Panc1 (cell line): ENCODE measurements around the gene DDX24. TPM values are rescaled to one million over a fixed set of nuclear protein-coding genes. Genes with fewer than 3 reads are reported as not detected.

Experiments
- ATAC-seq: fragments of 200-7000 bp; cut with Tn5 transposase; 2 replicates; pipeline ENCODE4 v1.9.1; 2020; ENCODE audit warnings: mild to moderate bottlenecking, moderate library complexity
- BruUV-seq: library from RNA; stranded (reverse); fragments of 400-500 nt; replicated peaks from 2 replicates; lab custom pipeline; 2021; lab: Mats Ljungman, UMichigan
- CTCF ChIA-PET: fragments of 300-600 bp; sonication (Branson Sonifier 250); formaldehyde crosslinking; loops from one replicate; lab custom pipeline; 2022; ENCODE audit warnings: antibody characterized with exemption; lab: Charles Lee
- POLR2A ChIA-PET: fragments of 300-600 bp; sonication (Branson Sonifier 250); formaldehyde crosslinking; loops from one replicate; lab custom pipeline; 2022; ENCODE audit warnings: antibody characterized with exemption; lab: Charles Lee
- DNase-seq: peaks from one replicate; pipeline ENCODE4 v3.0.0-alpha.2; 2010; ENCODE audit warnings: low read depth, low spot score
- H3K27ac ChIP-seq: 2 replicates; pipeline ENCODE4 v1.5.1; 2011; ENCODE audit warnings: mild to moderate bottlenecking, low read length, inconsistent platforms
- H3K27me3 ChIP-seq: fragments of 200-500 bp; sonication (Bioruptor generic); 2 replicates; pipeline ENCODE4 v1.6.0; 2014; ENCODE audit warnings: low read length, inconsistent platforms; ENCODE audit not compliant: control insufficient read depth, insufficient read depth
- H3K36me3 ChIP-seq: fragments of 200-500 bp; sonication (Bioruptor generic); 2 replicates; pipeline ENCODE4 v1.5.1; 2014; ENCODE audit warnings: inconsistent platforms, mild to moderate bottlenecking, low read length, moderate library complexity; ENCODE audit not compliant: control insufficient read depth, insufficient read depth
- H3K4me1 ChIP-seq: 2 replicates; pipeline ENCODE4 v1.5.1; 2011; ENCODE audit warnings: inconsistent platforms, mild to moderate bottlenecking, low read length, moderate library complexity; ENCODE audit not compliant: control insufficient read depth, insufficient read depth
- H3K4me3 ChIP-seq, 2 experiments: 2 replicates each; pipeline ENCODE4 v1.5.1; 2011 to 2012; ENCODE audit warnings: low read depth in 2 of 2, low read length in 2 of 2, mild to moderate bottlenecking in 2 of 2, inconsistent platforms in 1 of 2, moderate library complexity in 1 of 2
- H3K9me3 ChIP-seq: fragments of 200-500 bp; sonication (Bioruptor generic); 2 replicates; pipeline ENCODE4 v1.5.1; 2014; ENCODE audit warnings: low read depth, mild to moderate bottlenecking, inconsistent platforms, low read length, moderate library complexity; ENCODE audit not compliant: control insufficient read depth, insufficient read depth
- POLR2AphosphoS5 ChIP-seq: IDR thresholded peaks from 2 replicates; pipeline ENCODE4 v1.6.1; 2012; ENCODE audit warnings: mild to moderate bottlenecking, low read depth, low read length, moderate library complexity
- SIN3A ChIP-seq: IDR thresholded peaks from 2 replicates; pipeline ENCODE4 v1.6.1; 2012; ENCODE audit warnings: low read depth, mild to moderate bottlenecking, low read length, moderate library complexity, borderline replicate concordance; ENCODE audit not compliant: insufficient read depth
- TCF7L2 ChIP-seq: IDR thresholded peaks from 2 replicates; pipeline ENCODE4 v1.6.1; 2011; ENCODE audit warnings: mild to moderate bottlenecking, low read depth, low read length, inconsistent platforms
- in situ Hi-C: cut with HindIII; loops from 2 replicates; pipeline ENCODE4 v1.10.0; 2016; ENCODE audit warnings: low sequenced_read_pairs, low pct_unique_long_range_greater_than_20kb
- intact Hi-C: fragments of 100-400 bp; cut with micrococcal nuclease; formaldehyde crosslinking; loops from one replicate; pipeline ENCODE4 v1.10.0; 2022; ENCODE audit not compliant: unreplicated experiment
- total RNA-seq: library from RNA; stranded (reverse); gene quantifications from one replicate; pipeline ENCODE4 v1.2.1, GENCODE V29; 2021; ENCODE audit not compliant: unreplicated experiment
- TF ChIP-seq, protein P1 (sequence below): fragments of 450-650 bp; IDR thresholded peaks from 2 replicates; pipeline ENCODE4 v1.5.1; 2017; ENCODE audit warnings: mild to moderate bottlenecking
- TF ChIP-seq, protein P2 (sequence below), 2 experiments: IDR thresholded peaks; 2 replicates each; pipeline ENCODE4 v1.6.1; 2011 to 2012; ENCODE audit warnings: low read depth in 2 of 2, control low read depth in 1 of 2, low read length in 1 of 2, mild to moderate bottlenecking in 1 of 2, moderate library complexity in 1 of 2; ENCODE audit not compliant: insufficient read depth in 1 of 2

Gene DDX24
- total RNA-seq, 1 experiment from 2014 or later: 103 TPM

DNA sequence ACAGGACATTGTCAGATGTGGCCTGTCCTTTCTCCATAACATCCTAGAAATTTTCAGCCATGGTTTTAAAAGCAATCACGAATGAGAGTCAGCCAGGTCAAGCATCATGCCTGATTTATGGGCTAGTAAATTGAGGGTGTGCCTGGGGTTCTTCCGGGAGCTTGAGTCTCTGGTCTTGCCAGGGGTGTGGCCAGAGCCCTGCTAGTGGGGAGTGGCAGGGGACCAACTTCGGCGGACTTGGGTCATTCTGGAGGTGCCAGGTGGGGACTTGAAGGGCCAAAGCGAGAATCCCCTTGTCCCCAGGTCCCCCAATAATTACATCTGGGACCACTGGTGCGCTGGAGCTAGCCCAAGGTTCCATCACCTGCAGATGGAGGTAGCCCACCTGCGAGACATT, 49.1 kb downstream of the DDX24 start:
- TF ChIP-seq SIN3A (no peak), TCF7L2 (no peak)
- TF ChIP-seq, protein P1, sequence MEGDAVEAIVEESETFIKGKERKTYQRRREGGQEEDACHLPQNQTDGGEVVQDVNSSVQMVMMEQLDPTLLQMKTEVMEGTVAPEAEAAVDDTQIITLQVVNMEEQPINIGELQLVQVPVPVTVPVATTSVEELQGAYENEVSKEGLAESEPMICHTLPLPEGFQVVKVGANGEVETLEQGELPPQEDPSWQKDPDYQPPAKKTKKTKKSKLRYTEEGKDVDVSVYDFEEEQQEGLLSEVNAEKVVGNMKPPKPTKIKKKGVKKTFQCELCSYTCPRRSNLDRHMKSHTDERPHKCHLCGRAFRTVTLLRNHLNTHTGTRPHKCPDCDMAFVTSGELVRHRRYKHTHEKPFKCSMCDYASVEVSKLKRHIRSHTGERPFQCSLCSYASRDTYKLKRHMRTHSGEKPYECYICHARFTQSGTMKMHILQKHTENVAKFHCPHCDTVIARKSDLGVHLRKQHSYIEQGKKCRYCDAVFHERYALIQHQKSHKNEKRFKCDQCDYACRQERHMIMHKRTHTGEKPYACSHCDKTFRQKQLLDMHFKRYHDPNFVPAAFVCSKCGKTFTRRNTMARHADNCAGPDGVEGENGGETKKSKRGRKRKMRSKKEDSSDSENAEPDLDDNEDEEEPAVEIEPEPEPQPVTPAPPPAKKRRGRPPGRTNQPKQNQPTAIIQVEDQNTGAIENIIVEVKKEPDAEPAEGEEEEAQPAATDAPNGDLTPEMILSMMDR: no peak
- peaks cover 20% of the 10 kb centered on the region for H3K4me1 ChIP-seq
- H3K27me3 ChIP-seq: no peaks in the 10 kb centered on the region
- intact Hi-C loops: no loop called here
- H3K9me3 ChIP-seq: no peaks in the 10 kb centered on the region; the same call in 1 of the 2 replicates
- no TSS peak for BruUV-seq
- H3K4me3 ChIP-seq: no peak overlapping the region
- CTCF ChIA-PET: no interaction called here
- in situ Hi-C loops: no loop called here
- POLR2A ChIA-PET: no interaction called here
- no peaks in the 10 kb centered on the region for H3K36me3 ChIP-seq
- ATAC-seq (no peak), DNase-seq (no peak)
- no peak overlapping the region for H3K27ac ChIP-seq

DNA sequence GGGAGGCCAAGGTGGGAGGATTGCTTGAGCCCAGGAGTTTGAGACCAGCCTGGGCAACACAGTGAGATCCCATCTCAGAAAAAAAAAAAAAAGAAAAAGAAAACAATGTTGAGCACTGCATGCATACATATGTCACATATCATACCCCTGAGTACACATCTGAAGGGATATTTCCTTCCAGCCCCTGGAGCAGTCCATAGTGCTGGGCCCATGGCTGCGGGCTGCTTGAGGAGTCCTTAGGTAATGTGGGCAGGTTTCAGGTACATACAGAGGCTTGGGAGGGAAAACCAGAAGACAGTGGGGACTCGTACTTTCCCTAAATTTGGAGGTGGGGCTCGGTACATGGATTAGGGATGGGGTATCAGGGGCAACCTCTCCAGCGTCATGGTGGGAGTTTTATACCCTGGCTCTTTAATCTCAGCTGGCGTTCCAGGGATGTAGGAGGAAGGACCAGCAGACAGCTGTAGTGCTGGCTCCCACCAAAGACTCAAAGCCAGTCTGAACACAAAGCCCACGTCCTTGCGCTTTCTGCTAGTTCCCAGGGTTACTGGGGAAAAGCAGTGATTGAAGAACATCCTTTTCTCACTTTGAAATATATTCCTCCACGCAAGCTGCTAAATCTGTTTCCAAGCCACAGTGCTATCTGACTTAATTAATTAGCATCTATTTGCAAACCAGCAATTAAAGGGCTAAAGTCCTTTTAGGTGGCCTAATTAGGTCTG, 49.7 kb downstream of the DDX24 start:
- no peaks in the 10 kb centered on the region for H3K36me3 ChIP-seq
- intact Hi-C loops: no loop called here
- BruUV-seq: no TSS peak

More for the DNA sequence above, 49.7 kb downstream of the DDX24 start:
- Histone ChIP-seq H3K27ac (no peak overlapping the region), H3K27me3 (no peaks in the 10 kb centered on the region), H3K4me3 (no peak overlapping the region), H3K4me1 (peaks cover 20% of the 10 kb centered on the region), H3K9me3 (no peaks in the 10 kb centered on the region; the same call in 1 of the 2 replicates)
- ChIA-PET POLR2A (no interaction called here), CTCF (no interaction called here)
- DNase-seq (no peak), ATAC-seq (no peak)
- in situ Hi-C loops: no loop called here
- TF ChIP-seq, protein P1: no peak
- TF ChIP-seq TCF7L2 (no peak), SIN3A (no peak), POLR2AphosphoS5 (no peak)
- TF ChIP-seq, protein P2, sequence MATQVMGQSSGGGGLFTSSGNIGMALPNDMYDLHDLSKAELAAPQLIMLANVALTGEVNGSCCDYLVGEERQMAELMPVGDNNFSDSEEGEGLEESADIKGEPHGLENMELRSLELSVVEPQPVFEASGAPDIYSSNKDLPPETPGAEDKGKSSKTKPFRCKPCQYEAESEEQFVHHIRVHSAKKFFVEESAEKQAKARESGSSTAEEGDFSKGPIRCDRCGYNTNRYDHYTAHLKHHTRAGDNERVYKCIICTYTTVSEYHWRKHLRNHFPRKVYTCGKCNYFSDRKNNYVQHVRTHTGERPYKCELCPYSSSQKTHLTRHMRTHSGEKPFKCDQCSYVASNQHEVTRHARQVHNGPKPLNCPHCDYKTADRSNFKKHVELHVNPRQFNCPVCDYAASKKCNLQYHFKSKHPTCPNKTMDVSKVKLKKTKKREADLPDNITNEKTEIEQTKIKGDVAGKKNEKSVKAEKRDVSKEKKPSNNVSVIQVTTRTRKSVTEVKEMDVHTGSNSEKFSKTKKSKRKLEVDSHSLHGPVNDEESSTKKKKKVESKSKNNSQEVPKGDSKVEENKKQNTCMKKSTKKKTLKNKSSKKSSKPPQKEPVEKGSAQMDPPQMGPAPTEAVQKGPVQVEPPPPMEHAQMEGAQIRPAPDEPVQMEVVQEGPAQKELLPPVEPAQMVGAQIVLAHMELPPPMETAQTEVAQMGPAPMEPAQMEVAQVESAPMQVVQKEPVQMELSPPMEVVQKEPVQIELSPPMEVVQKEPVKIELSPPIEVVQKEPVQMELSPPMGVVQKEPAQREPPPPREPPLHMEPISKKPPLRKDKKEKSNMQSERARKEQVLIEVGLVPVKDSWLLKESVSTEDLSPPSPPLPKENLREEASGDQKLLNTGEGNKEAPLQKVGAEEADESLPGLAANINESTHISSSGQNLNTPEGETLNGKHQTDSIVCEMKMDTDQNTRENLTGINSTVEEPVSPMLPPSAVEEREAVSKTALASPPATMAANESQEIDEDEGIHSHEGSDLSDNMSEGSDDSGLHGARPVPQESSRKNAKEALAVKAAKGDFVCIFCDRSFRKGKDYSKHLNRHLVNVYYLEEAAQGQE (IDR thresholded peaks at IDR 0.05; ENCODE audit: insufficient read depth in 1 of 2, low read depth in 2 of 2, low read length in 1 of 2): no peak
